ENCODE results near the gene LGI4. TPM values are rescaled to one million over a fixed set of nuclear protein-coding genes. Genes with fewer than 3 reads are reported as not detected.
A peak's percentile ranks its signal among the peaks of the same experiment; 100 is the strongest.

LGI4 gene
- total RNA-seq, 1 experiment from 2014 or later: 3.2 TPM

DNA sequence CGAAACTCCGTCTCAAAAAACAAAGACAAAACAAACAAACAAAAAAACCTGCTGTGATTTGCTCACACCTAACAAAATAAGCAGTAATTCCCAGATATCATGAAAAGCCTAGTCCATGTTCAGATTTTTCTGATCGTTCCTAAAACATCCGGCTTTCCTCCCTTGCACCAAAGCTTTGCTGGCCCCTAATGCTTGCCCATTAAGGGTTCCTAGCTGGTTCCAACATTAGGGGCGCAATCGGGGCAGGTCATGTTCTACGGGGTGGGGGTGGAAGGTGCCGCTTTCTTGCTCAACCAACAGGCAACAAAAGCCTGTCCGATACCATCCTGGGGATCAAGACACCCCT is 44.7 kb downstream of the LGI4 start:
- no peak overlapping the region for H3T11ph ChIP-seq (ENCODE audit: low read length)
- no peak overlapping the region for H4K8ac ChIP-seq (replicated peaks; ENCODE audit: insufficient read length, low read depth, low read length)
- no peak overlapping the region for H2AK5ac ChIP-seq (ENCODE audit: insufficient read length, low read length)
- H3K23ac ChIP-seq (ENCODE audit: insufficient read length, low read depth, low read length): no peak overlapping the region
- peak overlapping the region; percentile 1 for H3K4me2 ChIP-seq (ENCODE audit: insufficient read depth, insufficient read length, low read length)
- Mint-ChIP-seq H3K27ac (no peak overlapping the region; a peak in 1 of 7 replicates), H3K36me3 (ENCODE audit: insufficient read depth in 1 of 3, low read depth in 3 of 3) (no peaks in the 10 kb centered on the region), H3K4me1 (peaks cover 9 to 13% of the 10 kb centered on the region in 2 experiments), H3K4me3 (no peak overlapping the region), H3K9me3 (no peaks in the 10 kb centered on the region), H3K27me3 (ENCODE audit: low read depth) (no peaks in the 10 kb centered on the region; the same call in none of the 2 replicates)
- no peak overlapping the region for H2AFZ ChIP-seq (ENCODE audit: low read length)
- H2BK15ac ChIP-seq (ENCODE audit: low read depth, low read length): no peak overlapping the region
- H3K4ac ChIP-seq (ENCODE audit: low read depth, low read length): no peak overlapping the region
- H2BK120ac ChIP-seq (ENCODE audit: low read depth, low read length, poor library complexity, severe bottlenecking): no peak overlapping the region
- H4K5ac ChIP-seq (ENCODE audit: insufficient read length, low read depth, low read length): no peak overlapping the region
- no peak overlapping the region for H2BK20ac ChIP-seq (ENCODE audit: low read depth, low read length, poor library complexity, severe bottlenecking)
- H3K27ac ChIP-seq (ENCODE audit: insufficient read length, low read depth, low read length): no peak overlapping the region
- H2BK12ac ChIP-seq (ENCODE audit: insufficient read length, low read depth, low read length): no peak overlapping the region
- H2BK5ac ChIP-seq (ENCODE audit: insufficient read length, low read length): no peak overlapping the region
- H3K23me2 ChIP-seq (ENCODE audit: insufficient read length, low read depth, low read length, poor library complexity, severe bottlenecking): no peaks in the 10 kb centered on the region
- H4K20me1 ChIP-seq (ENCODE audit: control insufficient read depth, insufficient read depth, insufficient read length): no peaks in the 10 kb centered on the region
- no peak overlapping the region for H3K56ac ChIP-seq (ENCODE audit: insufficient read length, low read depth, low read length)
- H3K79me1 ChIP-seq (ENCODE audit: insufficient read depth, low read depth, low read length, poor library complexity, severe bottlenecking): no peaks in the 10 kb centered on the region
- H3K14ac ChIP-seq (ENCODE audit: insufficient read depth, low read length): 0 out of 2 replicates have a peak overlapping the region, but pooled peaks have one; percentile 3
- H3K18ac ChIP-seq (ENCODE audit: insufficient read length, low read depth, low read length): peak overlapping the region; percentile 9
- no peaks in the 10 kb centered on the region for H3K79me2 ChIP-seq (ENCODE audit: insufficient read depth, low read length)
- no peak overlapping the region for H4K91ac ChIP-seq (ENCODE audit: insufficient read length, low read depth, low read length)
- H3K9me3 ChIP-seq (ENCODE audit: control insufficient read depth, low read depth, low read length): no peaks in the 10 kb centered on the region
- no CpG with 5 or more reads among the region's 9 CpGs for WGBS (ENCODE audit: extremely low coverage, insufficient read length, low lambda C conversion rate)
- TF ChIP-seq CTCF (conservative IDR thresholded peaks at IDR 0.05): no peak
- H3K4me1 ChIP-seq (ENCODE audit: insufficient read depth, low read length): no peaks in the 10 kb centered on the region; the same call in 1 of the 2 replicates
- no peak overlapping the region for H3K9ac ChIP-seq (ENCODE audit: extremely low read depth, insufficient read length, low read length)
- no peaks in the 10 kb centered on the region for H3K27me3 ChIP-seq (ENCODE audit: insufficient read depth, low read length)
- DNase-seq: no peak
